ENCODE results near the gene PRKCA.
A peak's percentile ranks its signal among the peaks of the same experiment; 100 is the strongest.
"Not testable (repeated sequence)": the region's sequence is repeated elsewhere in the genome, so short reads cannot be mapped to it uniquely, and the experiment has no call there.

The PRKCA gene

DNA sequence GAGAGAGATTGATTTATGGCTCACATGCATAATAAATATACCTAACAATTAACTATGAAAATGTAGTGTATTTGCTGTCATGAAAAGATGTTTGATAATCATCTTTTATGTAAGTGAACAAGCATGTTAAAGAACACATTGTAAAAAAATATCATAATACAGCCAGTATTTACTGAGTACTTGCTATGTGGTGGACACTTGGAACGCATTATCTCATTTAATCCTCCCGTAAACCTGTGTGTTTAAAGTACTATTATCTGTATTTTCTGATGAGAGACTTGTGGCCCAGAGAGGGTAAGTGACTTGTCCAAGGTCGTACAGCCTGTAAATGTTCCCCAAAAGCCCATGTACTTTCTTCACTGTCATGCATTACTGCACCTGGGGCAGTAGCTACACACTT lies 70.7 kb downstream of the PRKCA start:
- H3K27ac ChIP-seq, result no peak overlapping the region
- no peak overlapping the region for H3K4me3 ChIP-seq

GRCh38 chr17:66373944-66374817 lies 71.8 kb downstream of the PRKCA start:
- H3K4me3 ChIP-seq, result no peak overlapping the region
- H3K27ac ChIP-seq, result no peak overlapping the region

DNA sequence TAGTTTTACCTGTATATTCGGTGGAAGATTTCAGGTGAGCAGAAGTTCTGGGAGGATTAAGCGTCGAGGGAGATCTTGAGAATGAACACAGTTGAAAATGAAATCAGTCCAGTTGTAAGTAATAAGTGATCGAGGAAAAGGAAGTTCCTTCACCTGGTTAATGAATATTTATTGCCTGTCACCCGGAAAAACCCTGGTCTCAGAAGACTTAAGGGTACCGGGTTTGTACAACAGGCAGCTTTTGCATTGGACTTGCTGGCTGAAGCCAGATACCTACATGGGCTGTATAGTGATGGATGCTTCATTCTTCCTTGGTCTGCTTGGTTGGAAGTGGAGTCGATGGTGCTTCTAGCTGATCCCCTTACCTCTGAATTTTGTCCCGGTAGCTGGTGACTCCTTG lies 72.7 kb downstream of the PRKCA start:
- no peak overlapping the region for H3K27ac ChIP-seq
- H3K4me3 ChIP-seq, result no peak overlapping the region

GRCh38 chr17:66378296-66378695 lies 75.9 kb downstream of the PRKCA start:
- Histone ChIP-seq H3K27ac (no peak overlapping the region), H3K4me3 (no peak overlapping the region)

DNA sequence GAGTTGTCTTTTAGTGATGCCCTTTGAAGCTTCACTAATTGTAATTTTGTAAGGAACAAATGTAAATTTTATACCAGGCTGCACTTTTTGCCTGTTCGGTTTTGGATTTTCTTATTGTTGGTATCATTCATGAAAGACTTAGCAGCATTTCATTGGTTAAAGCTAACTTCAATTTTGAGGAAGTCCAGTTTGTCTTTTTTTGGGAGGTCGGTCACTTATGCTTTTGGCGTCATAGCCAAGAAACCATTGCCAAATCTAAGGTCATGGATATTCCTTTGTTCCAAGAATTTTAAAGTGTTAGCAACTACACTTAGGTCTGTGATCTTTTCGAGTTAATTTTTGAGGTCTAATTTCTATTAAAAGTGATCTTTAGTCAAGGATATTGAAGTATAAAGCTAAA lies 77.1 kb downstream of the PRKCA start:
- H3K27ac ChIP-seq, result no peak overlapping the region

DNA sequence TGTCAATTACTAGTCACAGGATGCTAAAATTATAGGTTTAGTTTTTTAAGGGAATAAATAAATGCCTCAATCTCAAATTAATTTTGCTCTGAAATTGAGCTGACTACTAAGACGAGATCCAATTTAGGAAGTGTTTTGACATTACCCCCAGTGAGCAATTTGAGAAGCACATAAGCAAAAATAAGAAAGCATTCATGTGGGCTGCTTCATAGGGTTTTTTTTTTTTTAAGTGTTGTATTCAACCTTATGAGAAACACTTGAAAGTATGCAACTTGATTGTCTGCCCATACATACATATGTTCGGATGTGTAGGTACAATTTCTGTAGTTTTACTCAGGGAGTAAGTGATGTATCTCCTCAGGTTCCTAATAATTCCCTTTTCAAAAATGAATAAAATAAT lies 77.6 kb downstream of the PRKCA start:
- H3K27ac ChIP-seq, result no peak overlapping the region

More for the DNA sequence above, 77.1 kb downstream of the PRKCA start:
- no peak overlapping the region for H3K4me3 ChIP-seq

GRCh38 chr17:66381701-66382362 lies 79.4 kb downstream of the PRKCA start:
- Histone ChIP-seq H3K4me3 (no peak overlapping the region), H3K27ac (no peak overlapping the region)

More for the DNA sequence above, 77.6 kb downstream of the PRKCA start:
- no peak overlapping the region for H3K4me3 ChIP-seq

GRCh38 chr17:66383333-66383732 lies 80.9 kb downstream of the PRKCA start:
- H3K4me3 ChIP-seq, result no peak overlapping the region
- H3K27ac ChIP-seq, result no peak overlapping the region

- Histone ChIP-seq H3K4me3 (no peak overlapping the region), H3K27ac (no peak overlapping the region)
These were observed 84.3 kb downstream of the PRKCA start for GRCh38 chr17:66386498-66387351.

GRCh38 chr17:66387392-66387981 lies 85.1 kb downstream of the PRKCA start:
- H3K27ac ChIP-seq, result no peak overlapping the region
- no peak overlapping the region for H3K4me3 ChIP-seq

GRCh38 chr17:66392783-66393437 lies 90.5 kb downstream of the PRKCA start:
- Histone ChIP-seq H3K27ac (no peak overlapping the region), H3K4me3 (no peak overlapping the region)

GRCh38 chr17:66395961-66396360 lies 93.5 kb downstream of the PRKCA start:
- Histone ChIP-seq H3K4me3 (no peak overlapping the region), H3K27ac (no peak overlapping the region)

GRCh38 chr17:66397486-66397885 lies 95.1 kb downstream of the PRKCA start:
- no peak overlapping the region for H3K27ac ChIP-seq
- H3K4me3 ChIP-seq, result no peak overlapping the region

- no peak overlapping the region for H3K4me3 ChIP-seq
- peak overlapping the region in 1 of 21 experiments; percentile 36 for H3K27ac ChIP-seq
These were observed 95.6 kb downstream of the PRKCA start for GRCh38 chr17:66398059-66398458.

- Histone ChIP-seq H3K4me3 (no peak overlapping the region), H3K27ac (peak overlapping the region in 1 of 21 experiments; percentile 36)
These were observed 96.2 kb downstream of the PRKCA start for GRCh38 chr17:66398617-66399016.

GRCh38 chr17:66399441-66399840 lies 97.0 kb downstream of the PRKCA start:
- Histone ChIP-seq H3K27ac (peak overlapping the region in 1 of 21 experiments; percentile 36), H3K4me3 (no peak overlapping the region)

DNA sequence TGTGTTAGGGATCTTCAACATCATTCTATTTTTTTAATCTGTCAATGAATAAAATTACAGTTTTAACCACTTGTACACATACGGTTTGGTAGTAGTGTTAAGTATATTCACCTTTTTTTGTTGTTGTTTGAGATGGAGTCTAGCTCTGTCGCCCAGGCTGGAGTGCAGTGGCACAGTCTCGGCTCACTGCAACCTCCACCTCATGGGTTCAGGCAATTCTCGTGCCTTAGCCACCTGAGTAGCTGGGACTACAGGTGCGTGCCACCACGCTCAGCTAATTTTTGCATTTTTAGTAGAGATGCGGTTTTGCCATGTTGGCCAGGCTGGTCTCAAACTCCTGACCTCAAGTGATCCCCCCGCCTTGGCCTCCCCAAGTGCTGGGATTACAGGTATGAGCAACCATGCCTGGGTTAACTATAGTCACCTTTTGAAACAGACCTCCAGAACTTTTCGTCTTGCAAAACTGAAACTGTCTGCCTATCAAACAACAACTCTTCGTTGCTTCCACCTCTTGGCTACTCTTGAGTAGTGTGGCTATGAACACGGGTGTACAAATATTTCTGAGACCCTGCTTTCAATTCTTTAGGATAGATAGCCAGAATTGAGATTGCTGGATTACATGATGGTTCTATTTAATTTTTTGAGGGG lies 97.8 kb downstream of the PRKCA start:
- H3K27ac ChIP-seq, H3K4me3 ChIP-seq: not testable (repeated sequence)

DNA sequence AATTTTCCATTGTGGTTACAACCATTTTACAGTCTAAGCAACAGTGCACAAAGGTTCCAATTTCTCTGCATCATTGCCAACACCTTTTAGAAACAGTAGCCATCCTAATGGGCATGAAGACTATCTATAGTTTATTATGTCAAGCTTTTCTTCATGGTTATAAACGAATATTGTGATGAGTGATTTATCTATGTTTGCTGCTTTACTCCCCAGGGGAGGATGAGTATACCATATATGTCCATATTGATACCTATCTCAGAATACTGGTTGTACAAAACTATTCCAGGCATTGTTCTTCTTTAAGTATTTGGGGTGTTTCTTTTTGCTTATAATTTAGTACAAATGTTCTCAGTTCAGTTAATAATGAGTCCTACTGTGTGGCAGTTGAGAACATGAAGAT lies 98.3 kb downstream of the PRKCA start:
- Histone ChIP-seq H3K27ac (no peak overlapping the region), H3K4me3 (no peak overlapping the region)

GRCh38 chr17:66401364-66401763 lies 99.0 kb downstream of the PRKCA start:
- Histone ChIP-seq H3K4me3 (no peak overlapping the region), H3K27ac (no peak overlapping the region)

Measured in skin epidermis (tissue), 12 donors.